Measurements from ENCODE around the gene KIR3DL2.
"Not testable (repeated sequence)": the region's sequence is repeated elsewhere in the genome, so short reads cannot be mapped to it uniquely, and the experiment has no call there.

KIR3DL2 gene

DNA sequence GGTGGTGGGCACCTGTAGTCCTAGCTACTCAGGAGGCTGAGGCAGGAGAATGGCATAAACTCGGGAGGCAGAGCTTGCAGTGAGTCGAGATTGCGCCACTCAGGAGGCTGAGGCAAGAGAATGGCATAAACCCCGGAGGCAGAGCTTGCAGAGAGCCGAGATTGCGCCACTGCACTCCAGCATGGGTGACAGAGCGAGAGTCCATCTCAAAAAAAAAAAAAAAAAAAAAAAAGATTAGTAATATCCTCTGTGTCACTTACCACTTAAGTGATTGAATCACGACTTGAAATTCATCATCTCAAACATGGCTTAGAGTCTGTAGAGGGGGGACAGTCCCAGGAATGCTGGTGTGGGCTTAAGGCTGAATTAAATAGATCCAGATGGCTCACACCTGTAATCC, 50.9 kb downstream of the KIR3DL2 start:
- WGBS, result 83% methylated on average over 4 of the region's 8 CpGs
- not testable (repeated sequence) for H3K4me2 ChIP-seq (ENCODE audit: low read length, poor library complexity, severe bottlenecking); H3K9ac ChIP-seq (ENCODE audit: low read length); H3K9me3 ChIP-seq (ENCODE audit: control insufficient read depth, low read length); H2AK5ac ChIP-seq (ENCODE audit: low read length, severe bottlenecking); H3K4ac ChIP-seq (ENCODE audit: low read depth in 1 of 2, low read length in 2 of 2); H2AFZ ChIP-seq (ENCODE audit: low read depth, low read length); H2BK120ac ChIP-seq (ENCODE audit: low read depth, low read length); H2BK15ac ChIP-seq (ENCODE audit: low read depth, poor library complexity, severe bottlenecking); H4K8ac ChIP-seq (ENCODE audit: low read length); H3K18ac ChIP-seq (ENCODE audit: low read depth in 1 of 2, low read length in 2 of 2); H2BK12ac ChIP-seq (ENCODE audit: low read length in 2 of 2); H3K23ac ChIP-seq (ENCODE audit: low read length in 2 of 2); H3K36me3 ChIP-seq (ENCODE audit: control insufficient read depth in 1 of 2, insufficient read depth in 2 of 2, low read depth in 1 of 2, low read length in 2 of 2); H2BK5ac ChIP-seq (ENCODE audit: low read depth, low read length, poor library complexity, severe bottlenecking); H3K27ac ChIP-seq (ENCODE audit: low read length, poor library complexity, severe bottlenecking); H3K27me3 ChIP-seq (ENCODE audit: control insufficient read depth in 1 of 2, insufficient read depth in 1 of 2, low read length in 2 of 2); H3K4me1 ChIP-seq (ENCODE audit: control insufficient read depth, insufficient read depth, low read depth, low read length); H3K79me1 ChIP-seq (replicated peaks; ENCODE audit: low read length, poor library complexity, severe bottlenecking); H3K14ac ChIP-seq (ENCODE audit: low read length in 2 of 2); H3K4me3 ChIP-seq (ENCODE audit: insufficient read depth in 1 of 2, low read depth in 1 of 2, low read length in 2 of 2); DNase-seq; H4K91ac ChIP-seq (ENCODE audit: low read length)

GRCh38 chr19:54902061-54902460, 51.8 kb downstream of the KIR3DL2 start:
- DNase-seq, result no peak
- Histone ChIP-seq H2BK5ac (ENCODE audit: low read depth, low read length, poor library complexity, severe bottlenecking) (no peak overlapping the region), H3K27ac (ENCODE audit: low read length, poor library complexity, severe bottlenecking) (no peak overlapping the region), H2BK12ac (ENCODE audit: low read length in 2 of 2) (no peak overlapping the region), H4K8ac (ENCODE audit: low read length) (no peak overlapping the region), H2BK15ac (ENCODE audit: low read depth, poor library complexity, severe bottlenecking) (no peak overlapping the region), H3K9me3 (ENCODE audit: control insufficient read depth, low read length) (no peaks in the 10 kb centered on the region), H3K79me1 (replicated peaks; ENCODE audit: low read length, poor library complexity, severe bottlenecking) (no peaks in the 10 kb centered on the region), H3K4ac (ENCODE audit: low read depth in 1 of 2, low read length in 2 of 2) (no peak overlapping the region), H3K14ac (ENCODE audit: low read length in 2 of 2) (no peak overlapping the region), H2AFZ (ENCODE audit: low read depth, low read length) (no peak overlapping the region), H3K4me1 (ENCODE audit: control insufficient read depth, insufficient read depth, low read depth, low read length) (no peaks in the 10 kb centered on the region), H3K9ac (ENCODE audit: low read length) (no peak overlapping the region), H3K23ac (ENCODE audit: low read length in 2 of 2) (no peak overlapping the region), H3K4me2 (ENCODE audit: low read length, poor library complexity, severe bottlenecking) (no peak overlapping the region), H4K91ac (ENCODE audit: low read length) (no peak overlapping the region), H2BK120ac (ENCODE audit: low read depth, low read length) (no peak overlapping the region), H3K18ac (ENCODE audit: low read depth in 1 of 2, low read length in 2 of 2) (no peak overlapping the region), H2AK5ac (ENCODE audit: low read length, severe bottlenecking) (no peak overlapping the region), H3K27me3 (ENCODE audit: control insufficient read depth in 1 of 2, insufficient read depth in 1 of 2, low read length in 2 of 2) (no peaks in the 10 kb centered on the region), H3K36me3 (ENCODE audit: control insufficient read depth in 1 of 2, insufficient read depth in 2 of 2, low read depth in 1 of 2, low read length in 2 of 2) (no peaks in the 10 kb centered on the region), H3K4me3 (ENCODE audit: insufficient read depth in 1 of 2, low read depth in 1 of 2, low read length in 2 of 2) (no peak overlapping the region)
- 73% methylated on average over 3 of the region's 3 CpGs for WGBS

DNA sequence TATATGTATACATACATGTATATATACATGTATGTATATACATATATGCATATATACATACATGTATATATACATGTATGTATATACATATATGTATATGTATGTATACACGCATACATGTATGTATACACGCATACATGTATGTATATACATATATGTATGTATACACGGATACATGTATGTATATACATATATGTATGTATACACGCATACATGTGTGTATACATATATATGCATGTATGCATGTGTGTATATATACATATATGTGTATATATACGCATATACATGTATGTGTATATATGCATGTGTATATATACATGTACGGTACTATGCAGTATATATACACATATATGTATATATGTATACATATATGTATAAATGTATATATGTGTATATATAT, 53.1 kb downstream of the KIR3DL2 start:
- H3K9ac ChIP-seq (ENCODE audit: low read length), result no peak overlapping the region
- no peaks in the 10 kb centered on the region for H3K79me1 ChIP-seq (replicated peaks; ENCODE audit: low read length, poor library complexity, severe bottlenecking)
- no peak overlapping the region for H2BK12ac ChIP-seq (ENCODE audit: low read length in 2 of 2)
- no peak overlapping the region for H2BK15ac ChIP-seq (ENCODE audit: low read depth, poor library complexity, severe bottlenecking)
- WGBS, result 89% methylated on average over 5 of the region's 6 CpGs
- H3K23ac ChIP-seq (ENCODE audit: low read length in 2 of 2), result no peak overlapping the region
- H3K4me3 ChIP-seq (ENCODE audit: insufficient read depth in 1 of 2, low read depth in 1 of 2, low read length in 2 of 2), result no peak overlapping the region
- no peaks in the 10 kb centered on the region for H3K4me1 ChIP-seq (ENCODE audit: control insufficient read depth, insufficient read depth, low read depth, low read length)
- H3K9me3 ChIP-seq (ENCODE audit: control insufficient read depth, low read length), result no peaks in the 10 kb centered on the region
- no peak overlapping the region for H3K18ac ChIP-seq (ENCODE audit: low read depth in 1 of 2, low read length in 2 of 2)
- no peaks in the 10 kb centered on the region for H3K27me3 ChIP-seq (ENCODE audit: control insufficient read depth in 1 of 2, insufficient read depth in 1 of 2, low read length in 2 of 2)
- H4K8ac ChIP-seq (ENCODE audit: low read length), result no peak overlapping the region
- no peak overlapping the region for H2AK5ac ChIP-seq (ENCODE audit: low read length, severe bottlenecking)
- no peak overlapping the region for H3K27ac ChIP-seq (ENCODE audit: low read length, poor library complexity, severe bottlenecking)
- no peaks in the 10 kb centered on the region for H3K36me3 ChIP-seq (ENCODE audit: control insufficient read depth in 1 of 2, insufficient read depth in 2 of 2, low read depth in 1 of 2, low read length in 2 of 2)
- no peak overlapping the region for H3K14ac ChIP-seq (ENCODE audit: low read length in 2 of 2)
- H3K4ac ChIP-seq (ENCODE audit: low read depth in 1 of 2, low read length in 2 of 2), result no peak overlapping the region
- H3K4me2 ChIP-seq (ENCODE audit: low read length, poor library complexity, severe bottlenecking), result no peak overlapping the region
- H2AFZ ChIP-seq (ENCODE audit: low read depth, low read length), result no peak overlapping the region
- H2BK120ac ChIP-seq (ENCODE audit: low read depth, low read length), result no peak overlapping the region
- no peak for DNase-seq
- no peak overlapping the region for H2BK5ac ChIP-seq (ENCODE audit: low read depth, low read length, poor library complexity, severe bottlenecking)
- no peak overlapping the region for H4K91ac ChIP-seq (ENCODE audit: low read length)

- not testable (repeated sequence) for H3K4ac ChIP-seq (ENCODE audit: low read depth in 1 of 2, low read length in 2 of 2); H2AK5ac ChIP-seq (ENCODE audit: low read length, severe bottlenecking); H3K27me3 ChIP-seq (ENCODE audit: control insufficient read depth in 1 of 2, insufficient read depth in 1 of 2, low read length in 2 of 2); H4K91ac ChIP-seq (ENCODE audit: low read length); H2BK120ac ChIP-seq (ENCODE audit: low read depth, low read length); H2AFZ ChIP-seq (ENCODE audit: low read depth, low read length); H4K8ac ChIP-seq (ENCODE audit: low read length); H3K18ac ChIP-seq (ENCODE audit: low read depth in 1 of 2, low read length in 2 of 2); H3K4me1 ChIP-seq (ENCODE audit: control insufficient read depth, insufficient read depth, low read depth, low read length); H3K4me3 ChIP-seq (ENCODE audit: insufficient read depth in 1 of 2, low read depth in 1 of 2, low read length in 2 of 2); H3K9ac ChIP-seq (ENCODE audit: low read length); H3K9me3 ChIP-seq (ENCODE audit: control insufficient read depth, low read length); H3K79me1 ChIP-seq (replicated peaks; ENCODE audit: low read length, poor library complexity, severe bottlenecking); H2BK15ac ChIP-seq (ENCODE audit: low read depth, poor library complexity, severe bottlenecking); H2BK5ac ChIP-seq (ENCODE audit: low read depth, low read length, poor library complexity, severe bottlenecking); DNase-seq; H3K14ac ChIP-seq (ENCODE audit: low read length in 2 of 2); H3K27ac ChIP-seq (ENCODE audit: low read length, poor library complexity, severe bottlenecking); H3K36me3 ChIP-seq (ENCODE audit: control insufficient read depth in 1 of 2, insufficient read depth in 2 of 2, low read depth in 1 of 2, low read length in 2 of 2); H3K4me2 ChIP-seq (ENCODE audit: low read length, poor library complexity, severe bottlenecking); H2BK12ac ChIP-seq (ENCODE audit: low read length in 2 of 2); H3K23ac ChIP-seq (ENCODE audit: low read length in 2 of 2)
- 80% methylated on average over 1 of the region's 4 CpGs for WGBS
Measured at GRCh38 chr19:54904261-54904660, 54.0 kb downstream of the KIR3DL2 start.

All from mesenchymal stem cell (in vitro differentiated cells and primary cell).